UCSD-AML1 (cell line): Measurements from ENCODE around the gene UNC13C.

Experiments used
- DNase-seq: peaks from one replicate; lab custom pipeline; 2025; ENCODE audit not compliant: unreplicated experiment; lab: John Stamatoyannopoulos, UW

Gene UNC13C

GRCh38 chr15:54017959-54018358, 39.7 kb downstream of the UNC13C start:
- no peak for DNase-seq

- no peak for DNase-seq
Observed at GRCh38 chr15:54026258-54026657, 48.0 kb downstream of the UNC13C start.

- no peak for DNase-seq
Observed at GRCh38 chr15:54026891-54027290, 48.6 kb downstream of the UNC13C start.

GRCh38 chr15:54029081-54029480, 50.8 kb downstream of the UNC13C start:
- no peak for DNase-seq

- DNase-seq, result no peak
Observed at GRCh38 chr15:54032066-54032465, 53.8 kb downstream of the UNC13C start.

GRCh38 chr15:54033356-54033860, 55.2 kb downstream of the UNC13C start:
- DNase-seq, result no peak

- DNase-seq, result no peak
Observed at GRCh38 chr15:54033869-54034458, 55.7 kb downstream of the UNC13C start.

GRCh38 chr15:54035616-54036015, 57.4 kb downstream of the UNC13C start:
- no peak for DNase-seq

GRCh38 chr15:54045397-54045796, 67.2 kb downstream of the UNC13C start:
- DNase-seq, result no peak

GRCh38 chr15:54046093-54046492, 67.9 kb downstream of the UNC13C start:
- no peak for DNase-seq

GRCh38 chr15:54064365-54064764, 86.1 kb downstream of the UNC13C start:
- no peak for DNase-seq

GRCh38 chr15:54066403-54066802, 88.2 kb downstream of the UNC13C start:
- DNase-seq, result no peak

- peak; percentile 17 for DNase-seq
Observed at GRCh38 chr15:54082836-54083492, 104.7 kb downstream of the UNC13C start.

- DNase-seq, result no peak
Observed at GRCh38 chr15:54083501-54083900, 105.3 kb downstream of the UNC13C start.

- DNase-seq, result no peak
Observed at GRCh38 chr15:54083991-54084390, 105.8 kb downstream of the UNC13C start.

- DNase-seq, result no peak
Observed at GRCh38 chr15:54088837-54089236, 110.6 kb downstream of the UNC13C start.

- DNase-seq, result no peak
Observed at GRCh38 chr15:54089776-54090175, 111.5 kb downstream of the UNC13C start.

GRCh38 chr15:54091651-54092050, 113.4 kb downstream of the UNC13C start:
- no peak for DNase-seq

GRCh38 chr15:54094661-54095060, 116.4 kb downstream of the UNC13C start:
- DNase-seq, result no peak

- no peak for DNase-seq
Observed at GRCh38 chr15:54097019-54097418, 118.8 kb downstream of the UNC13C start.

GRCh38 chr15:54099010-54099409, 120.8 kb downstream of the UNC13C start:
- no peak for DNase-seq

- DNase-seq, result no peak
Observed at GRCh38 chr15:54101664-54102270, 123.5 kb downstream of the UNC13C start.
